Measurements from ENCODE around the gene CEP41. TPM values are rescaled to one million over a fixed set of nuclear protein-coding genes. Genes with fewer than 3 reads are reported as not detected.

The CEP41 gene
- polyA plus RNA-seq, 3 donors = 2.9 to 8.5 (median 7.2) TPM

DNA sequence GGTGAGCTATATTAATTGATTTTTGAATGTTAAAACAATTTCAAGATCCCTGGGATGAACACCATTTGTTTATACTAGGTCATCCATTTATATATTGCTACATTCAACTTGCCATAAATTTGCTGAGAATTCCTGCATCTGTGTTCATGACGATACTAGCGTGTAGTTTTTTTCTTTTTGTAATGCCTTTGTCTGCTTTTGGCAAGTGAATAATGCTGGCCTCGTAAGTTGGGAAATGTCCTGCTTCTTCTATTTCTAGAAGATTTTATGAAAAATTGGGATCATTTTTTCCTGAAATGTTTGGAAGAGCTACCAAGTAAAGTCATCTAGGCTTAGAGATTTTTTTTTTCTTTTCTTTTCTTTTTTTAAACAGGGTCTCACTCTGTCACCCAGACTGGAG is 38.2 kb upstream of the CEP41 start:
- DNase-seq = no peak
- no peaks in the 10 kb centered on the region for H3K36me3 Mint-ChIP-seq
- 93% methylated on average over 3 of the region's 3 CpGs for WGBS (ENCODE audit: insufficient coverage)
- TF ChIP-seq, protein P1, sequence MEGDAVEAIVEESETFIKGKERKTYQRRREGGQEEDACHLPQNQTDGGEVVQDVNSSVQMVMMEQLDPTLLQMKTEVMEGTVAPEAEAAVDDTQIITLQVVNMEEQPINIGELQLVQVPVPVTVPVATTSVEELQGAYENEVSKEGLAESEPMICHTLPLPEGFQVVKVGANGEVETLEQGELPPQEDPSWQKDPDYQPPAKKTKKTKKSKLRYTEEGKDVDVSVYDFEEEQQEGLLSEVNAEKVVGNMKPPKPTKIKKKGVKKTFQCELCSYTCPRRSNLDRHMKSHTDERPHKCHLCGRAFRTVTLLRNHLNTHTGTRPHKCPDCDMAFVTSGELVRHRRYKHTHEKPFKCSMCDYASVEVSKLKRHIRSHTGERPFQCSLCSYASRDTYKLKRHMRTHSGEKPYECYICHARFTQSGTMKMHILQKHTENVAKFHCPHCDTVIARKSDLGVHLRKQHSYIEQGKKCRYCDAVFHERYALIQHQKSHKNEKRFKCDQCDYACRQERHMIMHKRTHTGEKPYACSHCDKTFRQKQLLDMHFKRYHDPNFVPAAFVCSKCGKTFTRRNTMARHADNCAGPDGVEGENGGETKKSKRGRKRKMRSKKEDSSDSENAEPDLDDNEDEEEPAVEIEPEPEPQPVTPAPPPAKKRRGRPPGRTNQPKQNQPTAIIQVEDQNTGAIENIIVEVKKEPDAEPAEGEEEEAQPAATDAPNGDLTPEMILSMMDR (IDR thresholded peaks at IDR 0.05) = no peak
- no peak overlapping the region for H3K27ac Mint-ChIP-seq
- H3K4me3 Mint-ChIP-seq = no peak overlapping the region
- Histone ChIP-seq H3K4me2 (replicated peaks; ENCODE audit: extremely low read depth, low read length, poor library complexity, severe bottlenecking) (no peak overlapping the region), H4K20me1 (ENCODE audit: insufficient read depth, low read length) (no peaks in the 10 kb centered on the region), H3K9me3 (replicated peaks in 1 of 2; ENCODE audit: control insufficient read depth in 1 of 2, insufficient read depth in 1 of 2, low read length in 2 of 2) (no peaks in the 10 kb centered on the region), H3K36me3 (replicated peaks in 1 of 2; ENCODE audit: control insufficient read depth in 1 of 2, insufficient read depth in 2 of 2, low read length in 2 of 2) (no peaks in the 10 kb centered on the region), H2AFZ (ENCODE audit: insufficient read depth, low read depth, low read length, poor library complexity, severe bottlenecking) (no peak overlapping the region), H3K79me2 (ENCODE audit: insufficient read depth, low read length) (no peaks in the 10 kb centered on the region), H3K4me3 (replicated peaks in 1 of 3; ENCODE audit: low read depth in 2 of 3, low read length in 3 of 3) (no peak overlapping the region), H3K27ac (ENCODE audit: low read depth in 1 of 2, low read length in 2 of 2) (no peak overlapping the region), H3K9ac (ENCODE audit: insufficient read depth, low read length, poor library complexity, severe bottlenecking) (no peak overlapping the region), H3K4me1 (ENCODE audit: control insufficient read depth in 1 of 2, insufficient read depth in 2 of 2, low read length in 2 of 2) (peaks cover 18 to 19% of the 10 kb centered on the region in 2 donors), H3K27me3 (ENCODE audit: control insufficient read depth in 2 of 2, insufficient read depth in 2 of 2, low read length in 2 of 2) (no peaks in the 10 kb centered on the region)
- peaks cover 0 to 8% (median 0%) of the 10 kb centered on the region in 7 donors for H3K9me3 Mint-ChIP-seq
- intact Hi-C loops (cut with micrococcal nuclease) = no loop called here
- peaks cover 0 to 1% (median 0%) of the 10 kb centered on the region in 3 donors for H3K27me3 Mint-ChIP-seq (ENCODE audit: low read depth in 3 of 3)
- peaks cover 25% of the 10 kb centered on the region for H3K4me1 Mint-ChIP-seq

DNA sequence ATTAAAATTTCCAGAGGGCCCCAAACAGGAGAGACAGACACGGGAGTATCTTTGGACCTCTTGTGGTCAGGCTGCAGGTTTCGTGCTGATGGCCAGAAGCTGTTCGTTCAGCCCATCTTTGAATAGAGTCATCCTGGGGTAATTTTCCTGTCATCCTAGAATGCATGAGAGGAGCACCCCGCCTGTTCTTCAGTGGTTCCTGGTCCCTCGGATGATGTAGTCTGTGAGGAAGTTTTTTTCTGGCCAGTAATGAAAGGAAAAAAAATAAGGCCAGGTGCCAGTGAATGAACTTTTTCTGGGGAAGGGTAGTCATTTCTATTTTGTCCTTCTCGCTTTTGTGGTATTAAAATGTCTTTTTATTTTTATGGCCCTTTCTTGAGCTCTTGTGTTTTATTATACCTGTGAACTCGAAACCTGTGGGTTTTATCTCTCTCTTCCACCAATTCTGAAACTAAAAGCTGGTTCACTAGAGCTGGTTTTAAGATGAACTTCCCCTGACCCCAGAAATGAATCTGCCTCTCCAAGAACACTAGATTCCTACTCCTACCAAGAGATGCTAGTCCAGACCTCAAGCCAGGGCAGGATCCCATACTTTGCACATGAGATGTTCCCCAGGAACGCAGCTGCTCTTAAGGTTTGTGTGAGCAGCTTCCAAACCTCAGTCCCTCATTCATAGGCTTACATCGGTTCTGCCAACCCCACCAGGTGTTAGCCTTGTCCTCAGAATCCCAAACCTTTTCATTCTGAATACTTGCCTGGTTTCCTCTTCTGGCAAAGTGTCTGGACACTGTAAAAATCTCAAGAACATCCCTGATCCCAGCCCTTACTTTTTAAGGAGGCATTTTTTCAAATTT is 35.7 kb upstream of the CEP41 start:
- DNase-seq = no peak
- Histone ChIP-seq H3K4me3 (replicated peaks in 1 of 3; ENCODE audit: low read depth in 2 of 3, low read length in 3 of 3) (no peak overlapping the region), H3K79me2 (ENCODE audit: insufficient read depth, low read length) (no peaks in the 10 kb centered on the region), H2AFZ (ENCODE audit: insufficient read depth, low read depth, low read length, poor library complexity, severe bottlenecking) (no peak overlapping the region), H3K9ac (ENCODE audit: insufficient read depth, low read length, poor library complexity, severe bottlenecking) (no peak overlapping the region), H4K20me1 (ENCODE audit: insufficient read depth, low read length) (no peaks in the 10 kb centered on the region), H3K27ac (ENCODE audit: low read depth in 1 of 2, low read length in 2 of 2) (no peak overlapping the region), H3K36me3 (replicated peaks in 1 of 2; ENCODE audit: control insufficient read depth in 1 of 2, insufficient read depth in 2 of 2, low read length in 2 of 2) (no peaks in the 10 kb centered on the region), H3K4me1 (ENCODE audit: control insufficient read depth in 1 of 2, insufficient read depth in 2 of 2, low read length in 2 of 2) (peaks cover 30 to 35% of the 10 kb centered on the region in 2 donors), H3K4me2 (replicated peaks; ENCODE audit: extremely low read depth, low read length, poor library complexity, severe bottlenecking) (no peak overlapping the region), H3K9me3 (replicated peaks in 1 of 2; ENCODE audit: control insufficient read depth in 1 of 2, insufficient read depth in 1 of 2, low read length in 2 of 2) (no peaks in the 10 kb centered on the region), H3K27me3 (ENCODE audit: control insufficient read depth in 2 of 2, insufficient read depth in 2 of 2, low read length in 2 of 2) (no peaks in the 10 kb centered on the region)
- WGBS (ENCODE audit: insufficient coverage) = 78% methylated on average over 8 of the region's 9 CpGs
- Mint-ChIP-seq H3K27me3 (ENCODE audit: low read depth in 3 of 3) (peaks cover 0 to 3% (median 1%) of the 10 kb centered on the region in 3 donors), H3K36me3 (no peaks in the 10 kb centered on the region), H3K9me3 (peaks cover 0 to 8% (median 2%) of the 10 kb centered on the region in 7 donors), H3K4me1 (peaks cover 34% of the 10 kb centered on the region), H3K27ac (no peak overlapping the region), H3K4me3 (no peak overlapping the region)
- TF ChIP-seq, protein P1 (IDR thresholded peaks at IDR 0.05) = no peak
- intact Hi-C loops (cut with micrococcal nuclease) = no loop called here

All from CD14-positive monocyte (primary cell).